ENCODE data around the gene ANKRD52.
A peak's percentile ranks its signal among the peaks of the same experiment; 100 is the strongest.
"Not testable (repeated sequence)": the region's sequence is repeated elsewhere in the genome, so short reads cannot be mapped to it uniquely, and the experiment has no call there.

ANKRD52 gene

DNA sequence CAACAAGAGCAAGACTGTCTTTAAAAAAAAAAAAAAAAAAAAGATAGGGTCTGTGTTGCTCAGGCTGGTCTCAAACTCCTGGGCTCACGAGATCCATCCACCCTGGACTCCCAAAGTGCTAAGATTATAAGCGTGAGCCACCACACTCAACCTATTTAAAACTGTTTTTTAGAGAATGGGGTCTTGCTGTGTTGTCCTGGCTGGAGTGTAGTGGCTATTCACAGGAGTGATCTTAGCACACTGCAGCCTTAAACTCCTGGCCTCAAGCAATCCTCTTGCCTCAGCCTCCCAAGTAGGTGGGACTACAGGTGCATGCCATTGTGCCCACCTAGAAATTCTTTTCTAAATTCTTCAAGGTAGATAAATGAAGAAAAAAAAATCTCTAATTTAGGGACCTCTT lies 16.1 kb upstream of the ANKRD52 start:
- DNase-seq (ENCODE audit: extremely low read depth, low read depth) = no peak
- TF ChIP-seq, protein P1, sequence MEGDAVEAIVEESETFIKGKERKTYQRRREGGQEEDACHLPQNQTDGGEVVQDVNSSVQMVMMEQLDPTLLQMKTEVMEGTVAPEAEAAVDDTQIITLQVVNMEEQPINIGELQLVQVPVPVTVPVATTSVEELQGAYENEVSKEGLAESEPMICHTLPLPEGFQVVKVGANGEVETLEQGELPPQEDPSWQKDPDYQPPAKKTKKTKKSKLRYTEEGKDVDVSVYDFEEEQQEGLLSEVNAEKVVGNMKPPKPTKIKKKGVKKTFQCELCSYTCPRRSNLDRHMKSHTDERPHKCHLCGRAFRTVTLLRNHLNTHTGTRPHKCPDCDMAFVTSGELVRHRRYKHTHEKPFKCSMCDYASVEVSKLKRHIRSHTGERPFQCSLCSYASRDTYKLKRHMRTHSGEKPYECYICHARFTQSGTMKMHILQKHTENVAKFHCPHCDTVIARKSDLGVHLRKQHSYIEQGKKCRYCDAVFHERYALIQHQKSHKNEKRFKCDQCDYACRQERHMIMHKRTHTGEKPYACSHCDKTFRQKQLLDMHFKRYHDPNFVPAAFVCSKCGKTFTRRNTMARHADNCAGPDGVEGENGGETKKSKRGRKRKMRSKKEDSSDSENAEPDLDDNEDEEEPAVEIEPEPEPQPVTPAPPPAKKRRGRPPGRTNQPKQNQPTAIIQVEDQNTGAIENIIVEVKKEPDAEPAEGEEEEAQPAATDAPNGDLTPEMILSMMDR (IDR thresholded peaks at IDR 0.05; ENCODE audit: low read depth, low read length, missing control alignments) = no peak
- H3K4me3 ChIP-seq (replicated peaks; ENCODE audit: low read depth, low read length) = no peak overlapping the region

DNA sequence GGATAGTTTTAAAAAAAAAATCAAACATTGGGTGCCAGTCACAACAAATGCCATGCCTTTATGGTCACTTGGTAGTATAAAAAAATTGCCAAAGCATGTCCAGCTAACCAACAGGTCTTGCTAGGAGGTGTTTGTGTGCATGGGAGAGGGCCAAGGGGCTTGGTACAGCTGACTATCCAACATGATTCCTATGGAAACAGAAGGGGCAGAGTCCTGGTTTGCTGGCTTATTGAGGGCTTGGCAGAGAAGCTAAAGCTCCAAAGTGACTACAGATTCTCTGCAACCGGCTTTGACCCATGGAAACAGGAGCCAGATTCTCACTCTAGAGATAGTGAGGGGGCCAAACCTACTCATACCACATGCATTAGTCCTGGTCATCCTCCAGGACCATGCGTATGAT lies 14.3 kb upstream of the ANKRD52 start:
- H3K4me3 ChIP-seq (replicated peaks; ENCODE audit: low read depth, low read length); DNase-seq (ENCODE audit: extremely low read depth, low read depth): not testable (repeated sequence)

GRCh38 chr12:56271031-56271430 lies 12.8 kb upstream of the ANKRD52 start:
- no peak for DNase-seq (ENCODE audit: extremely low read depth, low read depth)
- TF ChIP-seq, protein P1 (IDR thresholded peaks at IDR 0.05; ENCODE audit: low read depth, low read length, missing control alignments) = peak; percentile 56
- no peak overlapping the region for H3K4me3 ChIP-seq (replicated peaks; ENCODE audit: low read depth, low read length)

- H3K4me3 ChIP-seq (replicated peaks; ENCODE audit: low read depth, low read length) = peak overlapping the region; percentile 56
- DNase-seq (ENCODE audit: extremely low read depth, low read depth) = no peak
- TF ChIP-seq, protein P1 (IDR thresholded peaks at IDR 0.05; ENCODE audit: low read depth, low read length, missing control alignments) = no peak
These were observed 9.4 kb upstream of the ANKRD52 start for GRCh38 chr12:56267443-56268071.

DNA sequence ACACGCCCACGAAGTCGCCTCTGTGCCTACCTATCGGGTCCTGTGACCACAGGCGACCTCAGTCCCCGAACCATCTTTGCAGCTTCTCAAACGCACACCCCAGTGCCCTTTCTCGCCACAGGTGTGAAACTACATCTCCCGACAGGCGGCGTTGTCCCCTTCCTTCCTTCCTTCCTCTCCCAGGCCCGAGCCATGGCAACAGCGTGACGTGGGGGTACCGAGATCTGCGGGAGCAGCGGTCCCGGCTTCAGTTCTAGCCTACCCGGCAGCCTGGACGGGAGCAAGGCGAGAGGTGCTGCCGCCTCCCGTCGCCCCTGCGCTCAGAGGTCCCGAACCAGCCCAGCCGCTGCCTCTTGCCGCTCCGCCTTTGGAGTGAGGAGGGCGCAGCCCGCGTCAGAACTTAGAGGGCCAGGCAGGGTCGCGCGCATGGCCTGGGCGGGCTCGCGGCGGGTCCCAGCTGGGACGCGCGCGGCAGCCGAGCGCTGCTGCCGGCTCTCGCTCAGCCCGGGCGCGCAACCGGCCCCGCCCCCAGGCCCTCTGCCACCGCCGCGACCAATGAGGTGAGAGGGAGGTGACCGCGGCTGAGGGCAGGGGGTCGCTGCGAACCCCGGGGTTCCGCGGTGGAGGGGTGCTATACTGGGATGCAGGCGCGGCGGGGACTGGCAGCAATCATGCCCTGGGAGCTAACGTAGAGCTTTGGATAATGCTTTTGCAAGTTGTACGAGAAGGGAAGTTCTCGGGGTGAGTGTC lies 8.7 kb upstream of the ANKRD52 start, which contains the start of gene COQ10A:
Gene COQ10A (plus strand): TSS at position 250 of the 750 bp plus-strand sequence. CDS start 177 bp downstream, at position 427.
- peak within 1 kb of the TSS; percentile 56 for H3K4me3 ChIP-seq (replicated peaks; ENCODE audit: low read depth, low read length)
- TF ChIP-seq, protein P1 (IDR thresholded peaks at IDR 0.05; ENCODE audit: low read depth, low read length, missing control alignments) = peak; percentile 66
- peak; percentile 59 for DNase-seq (ENCODE audit: extremely low read depth, low read depth)

GRCh38 chr12:56266068-56266692 lies 8.0 kb upstream of the ANKRD52 start:
- not testable (repeated sequence) for DNase-seq (ENCODE audit: extremely low read depth, low read depth)
- peak overlapping the region; percentile 56 for H3K4me3 ChIP-seq (replicated peaks; ENCODE audit: low read depth, low read length)

GRCh38 chr12:56262955-56263354 lies 4.8 kb upstream of the ANKRD52 start:
- not testable (repeated sequence) for H3K4me3 ChIP-seq (replicated peaks; ENCODE audit: low read depth, low read length); DNase-seq (ENCODE audit: extremely low read depth, low read depth)
- TF ChIP-seq, protein P1 (IDR thresholded peaks at IDR 0.05; ENCODE audit: low read depth, low read length, missing control alignments) = peak; percentile 3

All from HFF-Myc (cell line).